GM12875 (cell line): ENCODE data around the gene MISP.

ENCODE experiments used
- H3K4me3 ChIP-seq: one replicate; pipeline ENCODE4 v1.5.1; 2011; ENCODE audit warnings: low read depth, low read length, control low read depth
- CTCF ChIP-seq: IDR thresholded peaks from 2 replicates; pipeline ENCODE4 v1.5.1; 2011; ENCODE audit warnings: low read depth, mild to moderate bottlenecking, control low read depth, inconsistent platforms, low read length, moderate library complexity, borderline replicate concordance; ENCODE audit not compliant: insufficient read depth

MISP gene

DNA sequence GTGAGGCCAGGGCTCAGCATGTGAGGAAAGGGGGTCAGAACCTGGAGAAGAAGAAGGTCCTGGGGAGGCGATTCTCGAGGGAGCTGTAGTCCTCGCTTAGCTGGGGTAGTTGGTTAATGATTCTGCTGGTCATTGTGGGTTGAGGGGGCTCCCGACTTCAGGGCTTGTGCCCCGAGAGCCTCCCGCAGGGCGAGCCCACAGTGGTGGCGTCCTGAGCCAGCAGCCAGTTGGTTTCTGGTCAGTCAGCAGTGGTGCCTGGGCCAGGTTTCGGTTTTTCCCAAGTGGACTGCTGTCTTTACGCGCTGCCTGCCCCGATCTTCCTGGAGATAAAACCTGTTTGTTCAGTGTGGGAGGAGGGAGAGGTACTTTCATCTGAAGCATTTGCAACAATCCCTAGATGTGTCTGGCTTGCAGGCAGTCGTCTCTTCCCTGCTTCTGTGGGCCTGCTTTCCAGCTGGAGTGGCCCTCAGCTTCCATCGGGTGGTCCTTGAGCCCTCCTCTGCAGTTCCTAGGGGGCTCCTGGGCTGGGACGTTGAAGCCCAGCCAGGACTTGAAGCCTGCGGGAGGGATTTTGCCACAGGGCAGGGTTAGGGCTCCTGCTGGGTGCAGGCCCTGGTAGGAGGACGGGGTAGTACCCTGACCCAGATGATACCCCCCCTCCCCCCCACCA is 49.6 kb downstream of the MISP start:
- no peak for TF ChIP-seq CTCF
- H3K4me3 ChIP-seq, result no peak overlapping the region

GRCh38 chr19:801030-801860 is 50.3 kb downstream of the MISP start:
- TF ChIP-seq CTCF, result no peak
- no peak overlapping the region for H3K4me3 ChIP-seq

DNA sequence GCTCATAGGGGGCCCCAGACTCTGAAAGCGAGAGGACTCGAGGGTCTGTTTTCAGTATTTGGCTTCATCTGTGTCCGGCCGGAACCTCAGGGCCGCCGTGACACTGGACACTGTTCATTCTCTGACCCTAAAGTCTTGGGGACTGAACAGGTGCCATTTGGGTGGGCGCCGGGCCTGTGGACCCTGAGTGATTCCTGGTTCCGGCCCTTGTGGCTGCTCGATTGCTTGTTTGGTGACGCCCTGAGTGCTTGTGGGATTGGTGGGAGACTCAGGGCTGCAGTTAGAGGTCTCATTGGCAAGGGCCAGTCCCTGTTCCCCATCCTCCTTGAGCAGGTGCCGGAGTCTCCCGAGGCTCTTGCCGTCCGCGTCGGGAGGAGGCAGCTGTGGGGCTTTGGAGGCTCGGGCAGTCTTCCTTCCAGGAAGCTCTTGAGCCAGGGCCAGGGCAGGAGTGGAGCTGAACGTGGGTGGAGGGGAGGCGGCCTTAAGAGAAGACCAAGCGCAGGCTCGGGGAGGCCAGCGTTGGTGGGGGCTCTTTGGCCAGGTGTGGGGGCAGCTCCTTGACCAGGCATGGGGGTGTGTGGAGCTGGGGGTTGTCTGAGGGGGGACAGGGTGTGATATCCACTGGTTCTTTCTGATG is 51.1 kb downstream of the MISP start:
- TF ChIP-seq CTCF, result no peak
- no peak overlapping the region for H3K4me3 ChIP-seq

DNA sequence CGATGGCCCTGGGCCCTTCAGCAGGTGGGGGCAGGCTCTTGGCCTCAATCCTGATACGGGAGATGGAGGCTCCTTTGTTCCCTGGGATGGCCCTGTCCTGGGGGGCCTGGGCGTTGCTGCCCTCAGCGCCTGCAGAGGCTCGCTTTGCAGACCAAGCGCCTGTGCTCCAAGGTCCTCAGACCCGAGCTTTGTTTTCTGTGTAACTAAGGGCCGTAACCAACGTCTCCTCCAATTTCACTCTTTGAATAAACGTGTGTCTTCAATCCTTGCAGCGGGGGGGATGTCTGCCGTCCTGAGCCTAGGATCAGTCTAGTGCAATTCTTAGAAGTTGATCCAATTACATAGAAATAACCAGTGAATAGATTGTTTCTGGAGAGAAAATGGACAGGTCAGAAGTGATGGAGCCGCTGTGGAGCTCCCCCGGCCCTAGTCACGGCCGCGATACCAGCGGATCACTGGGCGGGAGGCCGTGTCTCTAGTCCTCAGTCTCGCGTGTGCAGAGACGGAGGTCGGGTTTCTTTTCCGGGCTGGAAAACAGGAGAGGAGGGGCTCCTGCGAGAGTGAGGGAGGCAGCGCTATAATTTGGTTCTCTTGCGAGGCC is 51.7 kb downstream of the MISP start:
- no peak for TF ChIP-seq CTCF
- no peak overlapping the region for H3K4me3 ChIP-seq

DNA sequence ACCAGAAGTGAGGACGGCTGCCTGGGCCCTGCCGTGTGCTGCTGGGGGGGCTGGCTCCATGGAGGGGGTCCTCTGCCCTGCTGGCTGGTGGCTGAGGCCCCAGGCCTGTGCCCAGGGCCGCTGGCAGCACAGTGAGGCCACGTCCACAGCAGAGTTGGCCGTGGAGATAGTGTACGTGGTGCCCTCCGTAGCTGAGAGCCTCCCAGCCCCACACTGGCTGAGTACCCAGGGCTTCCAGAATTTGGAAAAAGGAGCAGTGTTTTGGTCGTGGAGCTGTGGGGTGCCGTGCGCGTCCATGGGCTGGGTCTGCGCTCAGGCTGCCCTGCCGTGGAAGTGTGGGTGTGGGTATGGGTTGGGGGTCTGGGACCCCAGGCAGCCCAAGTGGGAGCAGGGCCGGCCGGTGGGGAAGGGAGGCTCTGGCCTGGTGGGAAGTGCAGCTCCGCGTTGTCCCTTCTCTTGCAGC is 52.2 kb downstream of the MISP start:
- no peak for TF ChIP-seq CTCF
- no peak overlapping the region for H3K4me3 ChIP-seq

DNA sequence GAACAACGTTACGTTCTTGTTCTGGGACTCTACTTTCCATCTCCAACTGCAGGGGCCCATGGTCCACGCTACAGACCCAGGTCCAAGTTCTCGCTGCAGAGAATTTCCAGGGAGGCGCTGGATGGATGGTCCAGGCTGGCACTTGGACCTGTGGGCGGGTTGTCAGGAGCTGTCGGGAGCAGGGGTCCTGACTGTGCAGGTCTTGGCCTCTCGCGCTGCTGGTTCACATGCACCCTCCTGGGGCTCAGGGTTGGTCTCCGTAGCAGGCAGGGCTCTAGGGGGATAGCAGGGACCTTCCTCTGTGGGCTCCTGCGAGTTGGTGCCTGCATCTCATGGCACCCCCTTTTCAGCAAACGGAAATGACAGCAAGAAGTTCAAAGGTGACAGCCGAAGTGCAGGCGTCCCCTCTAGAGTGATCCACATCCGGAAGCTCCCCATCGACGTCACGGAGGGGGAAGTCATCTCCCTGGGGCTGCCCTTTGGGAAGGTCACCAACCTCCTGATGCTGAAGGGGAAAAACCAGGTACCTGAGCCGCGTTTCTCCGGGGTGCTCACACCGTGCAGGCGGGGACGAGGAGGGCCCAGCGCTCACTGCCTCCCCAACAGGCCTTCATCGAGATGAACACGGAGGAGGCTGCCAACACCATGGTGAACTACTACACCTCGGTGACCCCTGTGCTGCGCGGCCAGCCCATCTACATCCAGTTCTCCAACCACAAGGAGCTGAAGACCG is 52.9 kb downstream of the MISP start:
- H3K4me3 ChIP-seq, result no peak overlapping the region
- no peak for TF ChIP-seq CTCF
